ENCODE measurements around the gene STK32B. TPM values are rescaled to one million over a fixed set of nuclear protein-coding genes. Genes with fewer than 3 reads are reported as not detected.

The STK32B gene
- total and polyA plus RNA-seq, 2 donors (not counting 1 experiment from before 2014, with no cell fraction given): 0.22 to 0.30 TPM

- Histone ChIP-seq H2AFZ (ENCODE audit: insufficient read depth, low read depth, low read length, poor library complexity, severe bottlenecking) (no peak overlapping the region), H3K9ac (ENCODE audit: low read length) (no peak overlapping the region), H3K9me3 (ENCODE audit: control extremely low read depth in 1 of 3, control insufficient read depth in 2 of 3, insufficient read depth in 1 of 3, low read length in 2 of 3) (peaks cover 0 to 3% (median 0%) of the 10 kb centered on the region in 3 donors), H3K4me1 (ENCODE audit: control insufficient read depth in 2 of 2, insufficient read depth in 2 of 2, low read length in 2 of 2) (no peaks in the 10 kb centered on the region), H3K79me2 (ENCODE audit: control insufficient read depth, insufficient read depth, low read length) (no peaks in the 10 kb centered on the region), H3K27me3 (replicated peaks in 1 of 4; ENCODE audit: control extremely low read depth in 1 of 4, control insufficient read depth in 3 of 4, insufficient read depth in 4 of 4, low read length in 3 of 4) (no peaks in the 10 kb centered on the region), H3K4me3 (ENCODE audit: control extremely low read depth in 1 of 5, extremely low read depth in 1 of 5, insufficient read depth in 1 of 5, low read depth in 2 of 5, low read length in 4 of 5) (no peak overlapping the region), H4K20me1 (ENCODE audit: control insufficient read depth, insufficient read depth, low read length, poor library complexity, severe bottlenecking) (no peaks in the 10 kb centered on the region), H3K4me2 (replicated peaks; ENCODE audit: low read depth, low read length, poor library complexity, severe bottlenecking) (no peak overlapping the region), H3K27ac (ENCODE audit: low read length in 2 of 2) (no peak overlapping the region), H3K36me3 (replicated peaks in 1 of 2; ENCODE audit: control extremely low read depth in 1 of 2, control insufficient read depth in 1 of 2, extremely low read depth in 1 of 2, insufficient read depth in 2 of 2, low read length in 1 of 2) (no peaks in the 10 kb centered on the region)
- intact Hi-C loops (cut with micrococcal nuclease): no loop called here
- Mint-ChIP-seq H3K4me3 (no peak overlapping the region), H3K27me3 (no peaks in the 10 kb centered on the region), H3K27ac (no peak overlapping the region), H3K4me1 (no peaks in the 10 kb centered on the region), H3K9me3 (ENCODE audit: insufficient read depth) (peaks cover 3% of the 10 kb centered on the region)
- ChIA-PET POLR2A (no interaction called here), CTCF (no interaction called here)
- ATAC-seq (ENCODE audit: low read depth) (no peak), DNase-seq (no peak)
- WGBS (ENCODE audit: insufficient coverage): 86% methylated on average over 11 of the region's 11 CpGs
- no peak for TF ChIP-seq EZH2 (IDR thresholded peaks at IDR 0.05; ENCODE audit: borderline replicate concordance, insufficient read depth, low read depth, low read length, poor library complexity, severe bottlenecking)
- no peak for TF ChIP-seq CTCF (IDR thresholded peaks at IDR 0.05)
These were observed 332.1 kb downstream of the STK32B start for GRCh38 chr4:5383191-5383980.

- no peaks in the 10 kb centered on the region for H3K4me1 Mint-ChIP-seq
- ChIA-PET CTCF (no interaction called here), POLR2A (no interaction called here)
- H3K9me3 Mint-ChIP-seq (ENCODE audit: insufficient read depth): no peaks in the 10 kb centered on the region
- H3K27ac Mint-ChIP-seq: no peak overlapping the region
- intact Hi-C loops (cut with micrococcal nuclease): no loop called here
- H3K79me2 ChIP-seq (ENCODE audit: control insufficient read depth, insufficient read depth, low read length): no peaks in the 10 kb centered on the region
- no peaks in the 10 kb centered on the region for H4K20me1 ChIP-seq (ENCODE audit: control insufficient read depth, insufficient read depth, low read length, poor library complexity, severe bottlenecking)
- no peaks in the 10 kb centered on the region for H3K9me3 ChIP-seq (ENCODE audit: control extremely low read depth in 1 of 3, control insufficient read depth in 2 of 3, insufficient read depth in 1 of 3, low read length in 2 of 3)
- TF ChIP-seq EZH2 (IDR thresholded peaks at IDR 0.05; ENCODE audit: borderline replicate concordance, insufficient read depth, low read depth, low read length, poor library complexity, severe bottlenecking): no peak
- no peak for TF ChIP-seq CTCF (IDR thresholded peaks at IDR 0.05)
- ATAC-seq (ENCODE audit: low read depth) (no peak), DNase-seq (no peak)
- 60% methylated on average over 1 of the region's 4 CpGs for WGBS (ENCODE audit: insufficient coverage)
- H3K36me3 ChIP-seq (replicated peaks in 1 of 2; ENCODE audit: control extremely low read depth in 1 of 2, control insufficient read depth in 1 of 2, extremely low read depth in 1 of 2, insufficient read depth in 2 of 2, low read length in 1 of 2): no peaks in the 10 kb centered on the region
- H3K27me3 ChIP-seq (replicated peaks in 1 of 4; ENCODE audit: control extremely low read depth in 1 of 4, control insufficient read depth in 3 of 4, insufficient read depth in 4 of 4, low read length in 3 of 4): no peaks in the 10 kb centered on the region
- no peak overlapping the region for H3K27ac ChIP-seq (ENCODE audit: low read length in 2 of 2)
- H3K4me3 ChIP-seq (ENCODE audit: control extremely low read depth in 1 of 5, extremely low read depth in 1 of 5, insufficient read depth in 1 of 5, low read depth in 2 of 5, low read length in 4 of 5): no peak overlapping the region
- no peak overlapping the region for H3K4me2 ChIP-seq (replicated peaks; ENCODE audit: low read depth, low read length, poor library complexity, severe bottlenecking)
- H3K4me3 Mint-ChIP-seq: no peak overlapping the region
- H2AFZ ChIP-seq (ENCODE audit: insufficient read depth, low read depth, low read length, poor library complexity, severe bottlenecking): no peak overlapping the region
- H3K9ac ChIP-seq (ENCODE audit: low read length): no peak overlapping the region
- no peaks in the 10 kb centered on the region for H3K27me3 Mint-ChIP-seq
- H3K4me1 ChIP-seq (ENCODE audit: control insufficient read depth in 2 of 2, insufficient read depth in 2 of 2, low read length in 2 of 2): no peaks in the 10 kb centered on the region
These were observed 334.5 kb downstream of the STK32B start for GRCh38 chr4:5385741-5386311.
